Activated T-cell treated with anti-CD3 and anti-CD28 coated beads, Interleukin-2, amount 50 U/mL, for 24 hours (primary cell): Measurements from ENCODE around the gene LINS1.
A peak's percentile ranks its signal among the peaks of the same experiment; 100 is the strongest.

ENCODE experiments used
- DNase-seq: peaks from one replicate; pipeline ENCODE4 v3.0.0-alpha.2; 2020
- H3K27ac Mint-ChIP-seq: 2 replicates; pipeline ENCODE4 v1.8.0; 2020; ENCODE audit warnings: mild to moderate bottlenecking, mixed read lengths
- H3K27me3 Mint-ChIP-seq: 2 replicates; pipeline ENCODE4 v1.8.0; 2020; ENCODE audit warnings: mixed read lengths
- H3K36me3 Mint-ChIP-seq: 2 replicates; pipeline ENCODE4 v1.8.0; 2020; ENCODE audit warnings: low read depth, mixed read lengths
- H3K4me1 Mint-ChIP-seq: 2 replicates; pipeline ENCODE4 v1.8.0; 2020; ENCODE audit warnings: low read depth, mixed read lengths
- H3K4me3 Mint-ChIP-seq: 2 replicates; pipeline ENCODE4 v1.8.0; 2020; ENCODE audit warnings: mild to moderate bottlenecking, moderate library complexity, mixed read lengths
- H3K9me3 Mint-ChIP-seq: 2 replicates; pipeline ENCODE4 v1.8.0; 2020; ENCODE audit warnings: mixed read lengths

LINS1 gene

DNA sequence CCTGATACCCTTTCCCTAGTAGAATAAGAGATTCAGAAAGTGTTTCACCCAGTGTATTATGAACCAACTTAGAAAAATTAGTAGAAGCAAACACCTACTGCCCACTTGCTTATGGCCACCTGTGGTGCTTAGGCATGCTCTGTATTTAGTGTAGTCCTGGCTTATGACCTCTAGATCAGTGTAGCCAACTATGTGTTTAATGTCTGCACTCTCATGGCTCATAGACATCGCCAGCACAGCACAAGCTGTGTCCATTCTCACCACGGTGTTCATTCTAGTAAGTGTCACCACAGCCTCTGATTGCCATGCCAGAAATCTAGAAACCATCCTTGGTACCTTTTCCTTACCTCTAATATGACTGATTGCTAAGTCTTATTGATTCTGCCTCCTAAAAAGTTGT is 14.7 kb upstream of the LINS1 start:
- Mint-ChIP-seq H3K4me3 (no peak overlapping the region), H3K27me3 (no peaks in the 10 kb centered on the region), H3K9me3 (no peaks in the 10 kb centered on the region), H3K27ac (no peak overlapping the region), H3K36me3 (peaks cover 84% of the 10 kb centered on the region), H3K4me1 (peaks cover 13% of the 10 kb centered on the region)
- no peak for DNase-seq

DNA sequence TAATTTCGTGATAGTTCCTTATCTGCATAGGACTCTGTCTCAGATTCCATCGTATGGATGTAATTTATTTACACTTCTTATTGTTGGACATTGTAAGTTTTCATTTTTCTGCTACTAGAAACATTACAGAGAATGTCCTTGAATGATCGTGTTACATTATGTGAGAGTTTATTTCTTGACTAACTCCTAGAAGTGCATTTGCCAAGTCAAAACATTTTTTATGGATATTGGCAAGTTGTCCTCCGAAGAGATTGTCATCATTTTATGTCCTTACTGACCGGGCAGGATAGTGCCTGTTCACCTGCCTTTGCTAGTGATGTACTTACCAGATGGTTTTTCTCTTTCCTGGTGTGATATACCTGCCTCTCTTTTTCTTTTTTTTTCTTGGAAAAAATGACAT is 13.8 kb upstream of the LINS1 start:
- H3K27me3 Mint-ChIP-seq = no peaks in the 10 kb centered on the region
- H3K36me3 Mint-ChIP-seq = peaks cover 87% of the 10 kb centered on the region
- peaks cover 13% of the 10 kb centered on the region for H3K4me1 Mint-ChIP-seq
- H3K9me3 Mint-ChIP-seq = no peaks in the 10 kb centered on the region
- no peak overlapping the region for H3K27ac Mint-ChIP-seq
- H3K4me3 Mint-ChIP-seq = no peak overlapping the region
- no peak for DNase-seq

DNA sequence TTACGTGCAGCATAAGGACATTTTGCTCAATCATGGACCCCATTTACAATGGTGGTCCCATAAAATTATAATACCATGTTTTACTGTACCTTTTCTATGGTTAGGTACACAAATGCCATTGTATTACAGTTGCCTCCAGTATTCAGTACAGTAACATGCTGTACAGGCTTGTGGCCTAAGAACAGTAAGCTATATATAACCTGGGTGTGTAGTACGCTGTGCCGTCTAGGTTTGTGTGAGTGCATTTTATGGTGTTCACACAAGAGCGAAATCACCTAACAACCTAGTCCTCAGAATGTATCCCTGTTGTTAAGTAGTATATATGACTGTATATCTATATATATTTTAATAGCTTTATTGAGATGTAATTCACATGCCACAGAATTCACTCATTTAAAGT is 12.9 kb upstream of the LINS1 start:
- Mint-ChIP-seq H3K27me3 (no peaks in the 10 kb centered on the region), H3K36me3 (peaks cover 87% of the 10 kb centered on the region), H3K4me1 (peaks cover 13% of the 10 kb centered on the region), H3K4me3 (no peak overlapping the region), H3K27ac (no peak overlapping the region), H3K9me3 (no peaks in the 10 kb centered on the region)
- DNase-seq = no peak

DNA sequence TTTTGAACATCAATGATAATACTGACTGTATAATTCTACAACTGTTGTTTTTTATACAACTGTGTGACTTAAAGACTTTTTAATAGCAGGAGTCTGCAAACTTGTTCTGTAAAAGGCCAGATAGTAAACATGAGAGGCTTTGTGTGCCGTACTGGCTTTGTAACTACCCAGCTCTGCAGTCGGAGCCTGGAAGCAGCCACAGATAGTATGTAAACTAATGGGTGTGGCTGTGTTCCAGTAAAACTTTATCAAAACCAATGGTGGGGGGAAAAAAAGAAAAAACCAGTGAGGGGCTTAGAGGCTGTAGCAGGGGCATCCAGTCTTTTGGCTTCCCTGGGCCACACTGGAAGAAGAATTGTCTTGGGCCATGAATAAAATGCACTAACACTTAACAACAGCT is 12.4 kb upstream of the LINS1 start:
- H3K4me3 Mint-ChIP-seq = no peak overlapping the region
- H3K9me3 Mint-ChIP-seq = no peaks in the 10 kb centered on the region
- no peak overlapping the region for H3K27ac Mint-ChIP-seq
- H3K36me3 Mint-ChIP-seq = peaks cover 87% of the 10 kb centered on the region
- no peaks in the 10 kb centered on the region for H3K27me3 Mint-ChIP-seq
- peaks cover 14% of the 10 kb centered on the region for H3K4me1 Mint-ChIP-seq
- no peak for DNase-seq

DNA sequence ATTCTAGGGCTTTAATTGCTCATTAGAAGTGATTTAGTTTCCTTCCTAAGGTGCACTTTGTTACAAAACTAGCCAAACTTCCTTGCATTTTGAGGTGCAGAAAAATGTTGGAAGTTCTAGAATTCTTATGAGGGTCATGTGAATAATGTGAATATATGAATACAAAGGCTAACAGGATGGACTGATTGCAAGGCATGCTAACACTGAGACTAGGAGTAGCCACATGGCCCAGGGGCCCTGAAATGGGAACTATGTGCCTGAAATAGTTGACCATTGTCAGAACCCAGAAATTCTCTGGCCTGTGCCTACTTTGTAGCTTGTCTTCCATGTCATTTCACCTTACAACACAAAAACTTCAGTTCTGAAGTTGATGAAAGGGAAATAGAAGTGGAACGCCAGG is 11.2 kb upstream of the LINS1 start:
- Mint-ChIP-seq H3K4me1 (peaks cover 16% of the 10 kb centered on the region), H3K27me3 (no peaks in the 10 kb centered on the region), H3K36me3 (peaks cover 86% of the 10 kb centered on the region), H3K27ac (no peak overlapping the region), H3K9me3 (no peaks in the 10 kb centered on the region), H3K4me3 (no peak overlapping the region)
- no peak for DNase-seq

DNA sequence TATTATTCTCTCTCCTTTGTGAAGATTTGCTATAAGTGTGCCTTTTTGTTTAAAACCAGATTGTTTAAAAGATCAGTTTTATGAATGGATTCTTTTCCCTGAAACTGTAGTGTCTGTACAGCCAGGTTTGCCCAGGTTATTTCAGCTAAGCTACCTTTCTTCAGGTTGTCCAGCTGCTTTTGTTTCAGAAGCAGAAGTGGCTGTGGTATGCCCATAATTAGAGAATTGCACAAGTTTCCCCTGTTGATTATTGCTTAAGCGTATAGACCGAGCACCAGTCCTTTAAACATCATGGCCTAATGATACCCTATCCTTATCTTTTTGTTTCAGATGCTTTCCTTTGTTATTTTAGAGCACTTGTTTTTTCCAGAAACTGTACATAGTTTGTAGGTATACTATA is 10.6 kb upstream of the LINS1 start:
- H3K4me3 Mint-ChIP-seq = no peak overlapping the region
- DNase-seq = no peak
- H3K27ac Mint-ChIP-seq = no peak overlapping the region
- H3K27me3 Mint-ChIP-seq = no peaks in the 10 kb centered on the region
- H3K9me3 Mint-ChIP-seq = no peaks in the 10 kb centered on the region
- peaks cover 20% of the 10 kb centered on the region for H3K4me1 Mint-ChIP-seq
- peaks cover 88% of the 10 kb centered on the region for H3K36me3 Mint-ChIP-seq

DNA sequence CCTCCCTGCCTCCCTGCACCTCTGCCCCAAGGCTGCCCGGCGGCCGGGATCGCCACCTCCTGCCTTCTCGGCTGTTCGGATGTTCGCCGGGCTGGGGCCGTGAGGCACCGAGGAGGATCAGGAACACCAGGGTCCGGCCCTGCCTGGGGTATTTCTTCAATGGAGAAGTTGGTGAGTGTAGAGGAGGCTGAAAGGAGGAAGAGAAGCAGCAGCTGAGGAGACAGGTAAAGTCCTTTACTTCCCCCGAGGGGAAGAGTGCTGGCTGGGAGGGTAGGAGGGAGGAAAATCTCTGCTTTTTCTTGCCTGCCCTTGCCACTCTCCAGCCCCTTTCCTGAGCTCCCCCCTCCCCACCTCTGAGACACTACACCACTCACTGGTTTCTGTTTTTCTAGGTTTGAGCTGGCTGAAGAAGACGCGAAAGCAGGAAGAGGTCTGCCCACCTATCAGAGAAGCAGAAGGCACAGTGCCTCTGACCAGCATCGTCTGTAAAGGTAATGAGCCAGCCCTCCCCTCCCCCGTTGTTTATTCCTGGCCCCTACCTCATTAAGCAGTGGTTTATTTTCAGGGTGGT is 924 bp upstream of the LINS1 start:
- peaks cover 56% of the 10 kb centered on the region for H3K4me1 Mint-ChIP-seq
- no peak overlapping the region for H3K4me3 Mint-ChIP-seq
- H3K36me3 Mint-ChIP-seq = peaks cover 69% of the 10 kb centered on the region
- H3K9me3 Mint-ChIP-seq = no peaks in the 10 kb centered on the region
- no peak overlapping the region for H3K27ac Mint-ChIP-seq
- no peaks in the 10 kb centered on the region for H3K27me3 Mint-ChIP-seq
- no peak for DNase-seq

DNA sequence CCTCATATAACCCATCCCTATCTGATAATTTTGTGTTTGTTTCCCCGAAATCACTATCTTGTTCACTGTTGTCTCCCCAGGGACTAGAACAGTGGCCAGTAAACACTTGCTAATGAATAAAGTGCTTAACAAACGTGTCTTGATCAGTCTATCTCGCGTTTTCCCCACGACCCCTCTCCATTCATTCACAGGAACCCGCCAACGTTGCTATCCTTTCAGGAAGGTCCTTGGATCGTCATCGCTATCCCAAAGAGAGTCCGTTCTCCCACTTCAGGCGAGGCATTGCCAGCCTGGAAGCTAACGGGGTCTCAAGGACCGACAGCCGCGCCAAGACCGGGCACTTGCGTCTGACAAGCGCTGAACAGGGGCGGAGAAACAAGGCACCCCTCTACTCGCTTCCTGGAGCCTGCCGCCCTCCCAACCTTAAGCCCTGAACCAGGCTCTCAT is 344 bp downstream of the LINS1 start:
- no peak for DNase-seq
- Mint-ChIP-seq H3K4me3 (no peak overlapping the region), H3K4me1 (peaks cover 63% of the 10 kb centered on the region), H3K27me3 (no peaks in the 10 kb centered on the region), H3K27ac (no peak overlapping the region), H3K36me3 (peaks cover 66% of the 10 kb centered on the region), H3K9me3 (no peaks in the 10 kb centered on the region)

DNA sequence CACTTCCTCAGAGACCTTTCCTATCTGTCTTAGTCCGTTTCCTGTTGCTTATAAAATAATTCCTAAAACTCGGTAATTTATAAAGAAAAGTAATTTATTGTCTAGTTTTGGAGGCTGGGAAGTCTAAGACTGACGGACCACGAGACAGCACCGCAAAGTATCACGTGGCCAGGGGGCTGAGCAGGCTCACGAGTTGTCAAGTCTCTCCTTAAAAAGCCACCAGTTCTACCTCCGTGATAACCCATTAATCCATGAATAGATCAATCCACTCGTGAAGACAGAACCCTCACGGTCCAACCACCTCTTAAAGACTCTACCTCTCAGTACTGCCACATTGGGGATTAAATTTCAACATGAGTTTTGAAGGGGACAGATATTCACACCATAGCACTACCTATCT is 821 bp downstream of the LINS1 start:
- Mint-ChIP-seq H3K4me1 (peaks cover 67% of the 10 kb centered on the region), H3K36me3 (peaks cover 63% of the 10 kb centered on the region), H3K9me3 (no peaks in the 10 kb centered on the region), H3K27ac (no peak overlapping the region), H3K4me3 (no peak overlapping the region), H3K27me3 (no peaks in the 10 kb centered on the region)
- DNase-seq = peak; percentile 52

DNA sequence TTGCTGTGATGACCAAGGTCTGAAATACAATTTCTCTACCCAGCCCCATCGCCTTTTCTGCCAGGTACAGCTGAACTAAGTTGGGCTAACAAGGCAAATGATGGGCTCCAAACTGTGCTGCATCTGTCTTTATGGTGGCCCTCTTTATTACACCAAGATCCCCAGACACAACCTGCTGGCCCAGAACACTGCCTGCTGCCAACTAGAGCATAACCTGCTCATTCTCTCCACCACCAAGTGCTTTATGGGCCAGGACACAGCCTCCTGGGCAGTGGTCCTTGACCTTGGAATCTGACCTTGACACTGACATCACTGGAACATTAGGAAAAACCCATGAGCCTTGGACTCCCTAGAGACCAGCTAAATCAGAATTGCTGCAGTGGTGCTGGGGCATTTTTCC is 3.3 kb downstream of the LINS1 start:
- H3K4me1 Mint-ChIP-seq = peaks cover 67% of the 10 kb centered on the region

DNA sequence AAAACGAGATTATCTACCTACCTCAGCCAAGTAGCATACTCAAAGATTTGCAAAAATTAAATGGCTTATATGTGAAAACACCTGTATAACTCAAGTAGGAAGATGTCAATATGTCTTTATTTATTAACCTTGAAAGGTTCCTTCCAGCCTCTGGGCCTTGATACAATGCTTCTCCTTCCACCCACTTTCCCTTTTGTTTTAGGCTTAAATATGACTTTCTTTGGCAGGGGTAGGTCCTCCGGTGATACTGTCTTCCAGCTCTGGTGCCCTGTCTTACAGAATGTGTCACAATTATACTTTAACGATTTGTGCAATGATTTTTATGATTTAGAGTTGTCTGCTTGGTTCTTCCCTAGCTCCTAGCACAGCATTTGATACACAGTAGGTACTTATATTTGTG is 4.1 kb downstream of the LINS1 start:
- Mint-ChIP-seq H3K4me1 (peaks cover 69% of the 10 kb centered on the region), H3K36me3 (peaks cover 64% of the 10 kb centered on the region), H3K27ac (no peak overlapping the region), H3K9me3 (no peaks in the 10 kb centered on the region), H3K27me3 (no peaks in the 10 kb centered on the region), H3K4me3 (peak overlapping the region; percentile 74)
- no peak for DNase-seq

More for the DNA sequence above, 3.3 kb downstream of the LINS1 start:
- no peaks in the 10 kb centered on the region for H3K9me3 Mint-ChIP-seq
- H3K36me3 Mint-ChIP-seq = peaks cover 63% of the 10 kb centered on the region
- DNase-seq = no peak
- H3K27me3 Mint-ChIP-seq = no peaks in the 10 kb centered on the region
- H3K27ac Mint-ChIP-seq = no peak overlapping the region
- no peak overlapping the region for H3K4me3 Mint-ChIP-seq

DNA sequence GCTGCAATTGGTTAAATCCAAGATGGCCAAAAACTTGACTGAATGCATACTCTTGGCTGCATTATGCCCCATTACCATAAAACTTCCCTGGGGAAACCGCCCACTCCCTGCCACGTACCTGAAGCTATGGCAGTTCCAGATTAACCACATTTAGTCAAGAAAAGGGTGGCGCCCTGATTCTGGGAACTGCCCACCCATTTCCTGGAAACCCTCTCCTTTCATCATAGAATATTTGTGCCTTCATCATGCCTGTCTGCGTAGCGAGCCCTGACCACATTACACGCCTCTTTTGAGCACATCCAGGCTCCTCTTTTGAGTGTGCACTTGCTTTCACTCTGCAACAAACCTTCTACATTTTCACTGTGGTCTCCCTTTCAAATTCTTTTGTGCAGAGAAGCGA is 5.2 kb downstream of the LINS1 start:
- H3K36me3 Mint-ChIP-seq = peaks cover 73% of the 10 kb centered on the region
- H3K4me3 Mint-ChIP-seq = peak overlapping the region; percentile 74
- no peaks in the 10 kb centered on the region for H3K27me3 Mint-ChIP-seq
- peak; percentile 92 for DNase-seq
- no peak overlapping the region for H3K27ac Mint-ChIP-seq
- H3K4me1 Mint-ChIP-seq = peaks cover 80% of the 10 kb centered on the region
- peaks cover under 1% of the 10 kb centered on the region for H3K9me3 Mint-ChIP-seq

DNA sequence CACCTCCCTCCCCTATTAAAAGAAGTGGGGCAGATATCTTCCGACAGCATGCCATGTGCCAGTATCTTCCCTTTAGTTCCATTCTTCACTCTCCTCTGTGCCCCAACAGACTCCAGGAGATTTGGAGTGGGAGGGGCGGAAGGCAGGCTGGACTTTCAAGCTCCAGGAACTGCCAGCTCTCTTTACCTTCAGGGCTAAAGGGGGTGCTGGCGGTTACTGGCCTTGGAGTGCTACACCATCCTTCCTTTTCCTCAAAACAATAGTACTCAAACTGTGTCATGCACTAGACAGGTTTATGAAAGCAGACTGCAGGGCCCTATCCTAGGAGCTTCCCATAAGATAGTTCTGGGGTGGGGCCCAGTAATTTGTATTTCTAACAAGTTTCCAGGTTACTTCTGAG is 6.0 kb downstream of the LINS1 start:
- Mint-ChIP-seq H3K4me3 (peak overlapping the region; percentile 74), H3K9me3 (peaks cover 5% of the 10 kb centered on the region), H3K36me3 (peaks cover 81% of the 10 kb centered on the region), H3K27ac (no peak overlapping the region), H3K4me1 (peaks cover 88% of the 10 kb centered on the region), H3K27me3 (no peaks in the 10 kb centered on the region)
- peak; percentile 43 for DNase-seq

DNA sequence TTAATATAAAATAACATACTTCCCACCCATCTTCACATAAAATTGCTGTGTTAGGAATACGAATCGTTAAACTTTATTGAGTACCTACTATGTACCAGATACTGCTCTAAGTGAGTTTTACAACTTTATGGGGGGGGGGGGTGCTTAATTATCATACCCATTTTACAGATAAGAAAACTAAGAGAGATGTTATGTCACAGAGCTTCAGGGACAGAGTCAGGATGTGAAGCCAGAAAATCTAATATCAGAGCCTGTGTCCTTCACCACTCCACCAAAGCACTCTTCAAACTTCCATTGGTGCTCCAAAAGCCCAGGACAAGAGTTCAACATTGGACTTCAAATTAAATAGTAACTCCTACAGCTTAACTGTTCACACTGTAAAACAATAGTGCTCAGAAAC is 8.6 kb downstream of the LINS1 start:
- Mint-ChIP-seq H3K4me3 (no peak overlapping the region), H3K9me3 (peaks cover 17% of the 10 kb centered on the region), H3K36me3 (peaks cover 88% of the 10 kb centered on the region), H3K27ac (peak overlapping the region; percentile 84), H3K27me3 (no peaks in the 10 kb centered on the region), H3K4me1 (peaks cover 82% of the 10 kb centered on the region)
- no peak for DNase-seq

DNA sequence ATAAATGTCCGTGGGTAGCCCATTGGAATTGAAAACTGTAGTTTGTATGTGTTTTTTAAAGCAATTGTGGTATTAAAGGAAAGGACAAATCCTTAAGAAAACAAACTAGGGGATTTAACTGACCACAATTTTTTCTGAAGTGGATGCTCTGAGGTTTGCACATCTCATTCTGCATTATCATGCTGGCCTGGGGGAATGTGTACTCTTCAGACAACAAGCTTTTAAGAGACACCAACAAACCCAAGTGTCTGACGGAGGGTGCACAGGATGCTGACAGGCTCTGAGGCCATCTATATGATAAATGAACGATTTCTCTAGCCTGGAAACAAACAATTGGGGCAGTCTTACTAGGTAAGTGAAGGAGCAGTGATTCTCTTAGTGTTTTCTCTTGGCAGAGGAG is 9.1 kb downstream of the LINS1 start:
- H3K4me3 Mint-ChIP-seq = no peak overlapping the region
- no peak for DNase-seq
- peak overlapping the region; percentile 84 for H3K27ac Mint-ChIP-seq
- H3K4me1 Mint-ChIP-seq = peaks cover 78% of the 10 kb centered on the region
- H3K36me3 Mint-ChIP-seq = peaks cover 90% of the 10 kb centered on the region
- H3K27me3 Mint-ChIP-seq = no peaks in the 10 kb centered on the region
- H3K9me3 Mint-ChIP-seq = peaks cover 19% of the 10 kb centered on the region

DNA sequence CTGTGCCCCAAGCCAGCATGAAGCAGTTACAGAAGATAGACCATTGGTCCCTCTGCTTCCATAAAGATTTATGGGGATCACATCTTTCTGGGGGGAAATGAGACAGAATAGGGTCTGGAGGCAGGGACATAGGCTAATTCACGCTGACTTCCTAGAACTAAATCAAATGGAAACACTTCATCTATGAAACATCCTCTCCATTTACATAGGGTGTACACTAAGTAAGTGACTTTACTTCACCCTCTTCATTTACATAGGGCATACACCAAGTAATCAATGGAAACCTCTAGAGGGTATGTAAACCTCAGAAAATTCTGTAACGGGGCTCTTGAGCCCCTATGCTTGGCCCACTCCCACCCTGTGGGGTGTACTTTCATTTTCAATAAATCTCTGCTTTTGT is 10.1 kb downstream of the LINS1 start:
- Mint-ChIP-seq H3K27me3 (no peaks in the 10 kb centered on the region), H3K27ac (peak overlapping the region; percentile 93), H3K9me3 (peaks cover 21% of the 10 kb centered on the region), H3K4me1 (peaks cover 74% of the 10 kb centered on the region), H3K4me3 (peak overlapping the region; percentile 32), H3K36me3 (peaks cover 94% of the 10 kb centered on the region)
- no peak for DNase-seq
